Embryonic facial prominence (tissue), 1 donor: ENCODE data around the gene ST6GALNAC4.

ENCODE experiments used
- DNase-seq: peaks from one replicate; pipeline ENCODE4 v3.0.0-alpha.2; 2016; ENCODE audit errors: extremely low spot score

The ST6GALNAC4 gene

GRCh38 chr9:127929625-127929979 lies 12.8 kb upstream of the ST6GALNAC4 start:
- no peak for DNase-seq

GRCh38 chr9:127928676-127929624 lies 12.1 kb upstream of the ST6GALNAC4 start:
- no peak for DNase-seq

- no peak for DNase-seq
Measured at GRCh38 chr9:127927988-127928675, 11.3 kb upstream of the ST6GALNAC4 start.

GRCh38 chr9:127927201-127927987 lies 10.6 kb upstream of the ST6GALNAC4 start:
- no peak for DNase-seq

- no peak for DNase-seq
Measured at GRCh38 chr9:127926906-127927200, 10.0 kb upstream of the ST6GALNAC4 start.

- no peak for DNase-seq
Measured at GRCh38 chr9:127925959-127926905, 9.4 kb upstream of the ST6GALNAC4 start.

- DNase-seq: no peak
Measured at GRCh38 chr9:127924736-127925444, 8.0 kb upstream of the ST6GALNAC4 start.

GRCh38 chr9:127923771-127924170 lies 6.9 kb upstream of the ST6GALNAC4 start:
- DNase-seq: no peak

- no peak for DNase-seq
Measured at GRCh38 chr9:127923046-127923445, 6.2 kb upstream of the ST6GALNAC4 start.

- DNase-seq: no peak
Measured at GRCh38 chr9:127921557-127922120, 4.8 kb upstream of the ST6GALNAC4 start.

- DNase-seq: no peak
Measured at GRCh38 chr9:127920794-127921193, 4.0 kb upstream of the ST6GALNAC4 start.

- no peak for DNase-seq
Measured at GRCh38 chr9:127919253-127919815, 2.5 kb upstream of the ST6GALNAC4 start.

- no peak for DNase-seq
Measured at GRCh38 chr9:127918183-127919107, 1.6 kb upstream of the ST6GALNAC4 start.

- no peak for DNase-seq
Measured at GRCh38 chr9:127917603-127918002, 762 bp upstream of the ST6GALNAC4 start.

GRCh38 chr9:127915801-127916719 lies 781 bp downstream of the ST6GALNAC4 start:
- no peak for DNase-seq

GRCh38 chr9:127915325-127915752 lies 1.5 kb downstream of the ST6GALNAC4 start:
- DNase-seq: no peak

- no peak for DNase-seq
Measured at GRCh38 chr9:127913682-127914081, 3.2 kb downstream of the ST6GALNAC4 start.

GRCh38 chr9:127912882-127913281 lies 4.0 kb downstream of the ST6GALNAC4 start:
- DNase-seq: no peak
